KMS-11 (cell line): ENCODE measurements around the gene PDZRN4.

Experiments used
- H2AFZ ChIP-seq: fragments of 200-600 bp; sonication (generic); 2 replicates; pipeline ENCODE4 v1.6.1; 2016; ENCODE audit warnings: antibody characterized with exemption, mixed run types, low read depth
- H3K27ac ChIP-seq: fragments of 200-600 bp; sonication (generic); 2 replicates; pipeline ENCODE4 v1.6.1; 2016; ENCODE audit warnings: mild to moderate bottlenecking, mixed run types
- H3K27me3 ChIP-seq: fragments of 200-600 bp; sonication (generic); 2 replicates; pipeline ENCODE4 v1.6.1; 2017; ENCODE audit warnings: mild to moderate bottlenecking, low read depth, mixed run types, moderate library complexity; ENCODE audit not compliant: insufficient read depth
- H3K36me3 ChIP-seq: fragments of 200-600 bp; sonication (generic); 2 replicates; pipeline ENCODE4 v1.6.1; 2017; ENCODE audit warnings: mild to moderate bottlenecking, mixed run types; ENCODE audit not compliant: insufficient read depth
- H3K4me1 ChIP-seq: fragments of 200-600 bp; sonication (generic); 2 replicates; pipeline ENCODE4 v1.6.1; 2016; ENCODE audit warnings: mild to moderate bottlenecking, low read depth, mixed run types; ENCODE audit not compliant: poor library complexity, severe bottlenecking
- H3K4me2 ChIP-seq: fragments of 200-600 bp; sonication (generic); 2 replicates; pipeline ENCODE4 v1.7.0; 2016; ENCODE audit warnings: mild to moderate bottlenecking, mixed run types
- H3K4me3 ChIP-seq: fragments of 200-600 bp; sonication (generic); IDR thresholded peaks from 2 replicates; pipeline ENCODE4 v1.6.1; 2017; ENCODE audit warnings: low read depth, low read length, mixed read lengths; ENCODE audit not compliant: insufficient read depth
- H3K79me2 ChIP-seq: fragments of 200-600 bp; sonication (generic); 2 replicates; pipeline ENCODE4 v1.6.1; 2016; ENCODE audit warnings: low read depth, mixed run types; ENCODE audit not compliant: insufficient read depth
- H3K9ac ChIP-seq: fragments of 200-600 bp; sonication (generic); 2 replicates; pipeline ENCODE4 v1.6.1; 2016; ENCODE audit warnings: mild to moderate bottlenecking, mixed run types
- H4K20me1 ChIP-seq: fragments of 200-600 bp; sonication (generic); 2 replicates; pipeline ENCODE4 v1.6.1; 2016; ENCODE audit warnings: mild to moderate bottlenecking, mixed run types; ENCODE audit not compliant: insufficient read depth
- CTCF ChIP-seq: fragments of 200-600 bp; sonication (generic); conservative IDR thresholded peaks from 2 replicates; pipeline ENCODE4 v1.6.1; 2017; ENCODE audit warnings: low read depth, mild to moderate bottlenecking, antibody characterized with exemption, low read length, moderate library complexity, mixed read lengths

PDZRN4 gene

GRCh38 chr12:41596190-41596589 lies 408.1 kb downstream of the PDZRN4 start:
- H3K4me1 ChIP-seq: no peaks in the 10 kb centered on the region
- H3K36me3 ChIP-seq: no peaks in the 10 kb centered on the region
- H3K79me2 ChIP-seq: no peaks in the 10 kb centered on the region
- H3K4me3 ChIP-seq: no peak overlapping the region
- H3K27ac ChIP-seq: no peak overlapping the region
- no peak overlapping the region for H2AFZ ChIP-seq
- H3K27me3 ChIP-seq: no peaks in the 10 kb centered on the region
- no peak for TF ChIP-seq CTCF
- no peak overlapping the region for H3K4me2 ChIP-seq
- no peaks in the 10 kb centered on the region for H4K20me1 ChIP-seq
- H3K9ac ChIP-seq: no peak overlapping the region

GRCh38 chr12:41604830-41605229 lies 416.7 kb downstream of the PDZRN4 start:
- H3K79me2 ChIP-seq: no peaks in the 10 kb centered on the region
- no peak overlapping the region for H3K4me2 ChIP-seq
- no peak overlapping the region for H3K9ac ChIP-seq
- TF ChIP-seq CTCF: no peak
- no peaks in the 10 kb centered on the region for H3K36me3 ChIP-seq
- H3K27ac ChIP-seq: no peak overlapping the region
- H2AFZ ChIP-seq: no peak overlapping the region
- no peaks in the 10 kb centered on the region for H4K20me1 ChIP-seq
- no peak overlapping the region for H3K4me3 ChIP-seq
- no peaks in the 10 kb centered on the region for H3K4me1 ChIP-seq
- no peaks in the 10 kb centered on the region for H3K27me3 ChIP-seq

- no peak overlapping the region for H3K4me2 ChIP-seq
Observed at GRCh38 chr12:41605545-41606305, 417.6 kb downstream of the PDZRN4 start.

GRCh38 chr12:41606468-41607445 lies 418.6 kb downstream of the PDZRN4 start:
- no peaks in the 10 kb centered on the region for H3K27me3 ChIP-seq
- H3K27ac ChIP-seq: no peak overlapping the region
- H3K36me3 ChIP-seq: no peaks in the 10 kb centered on the region
- no peaks in the 10 kb centered on the region for H4K20me1 ChIP-seq
- H2AFZ ChIP-seq: no peak overlapping the region
- no peaks in the 10 kb centered on the region for H3K79me2 ChIP-seq
- H3K4me3 ChIP-seq: no peak overlapping the region
- H3K4me2 ChIP-seq: no peak overlapping the region
- no peak for TF ChIP-seq CTCF
- H3K4me1 ChIP-seq: no peaks in the 10 kb centered on the region
- H3K9ac ChIP-seq: no peak overlapping the region

More at GRCh38 chr12:41605545-41606305, 417.6 kb downstream of the PDZRN4 start:
- Histone ChIP-seq H3K79me2 (no peaks in the 10 kb centered on the region), H3K4me1 (no peaks in the 10 kb centered on the region), H3K27ac (no peak overlapping the region), H2AFZ (no peak overlapping the region), H3K27me3 (no peaks in the 10 kb centered on the region), H3K36me3 (no peaks in the 10 kb centered on the region), H4K20me1 (no peaks in the 10 kb centered on the region), H3K4me3 (no peak overlapping the region), H3K9ac (no peak overlapping the region)
- no peak for TF ChIP-seq CTCF
